SK-N-SH (cell line): ENCODE results near the gene SLC49A3. TPM values are rescaled to one million over a fixed set of nuclear protein-coding genes. Genes with fewer than 3 reads are reported as not detected.

ENCODE experiments used
- CTCF ChIA-PET: fragments of 300-600, 350-600 bp; formaldehyde crosslinking; extraction: SDS; loops from one replicate; lab custom pipeline; 2021; lab: Yijun Ruan, JAX
- POLR2A ChIA-PET: fragments of 350-600 bp; sonication (Branson Sonifier 250); formaldehyde crosslinking; extraction: SDS; loops from one replicate; lab custom pipeline; 2020; ENCODE audit warnings: antibody characterized with exemption, inconsistent platforms; lab: Yijun Ruan, JAX
- DNase-seq: peaks from one replicate; pipeline ENCODE4 v3.0.0; 2012
- H2AFZ ChIP-seq: fragments of 200-600 bp; sonication (generic); 2 replicates; pipeline ENCODE4 v1.8.1; 2016; ENCODE audit warnings: antibody characterized with exemption, mild to moderate bottlenecking, low read depth
- H3F3A ChIP-seq: fragments of 200-600 bp; sonication (generic); replicated peaks from 2 replicates; pipeline ENCODE3; 2016; ENCODE audit warnings: antibody characterized with exemption, mild to moderate bottlenecking; ENCODE audit not compliant: insufficient read depth
- H3K27ac ChIP-seq, 2 experiments: fragments of 200-500 bp in 1 of 2; fragments of 200-600 bp in 1 of 2; sonication (Bioruptor generic) in 1 of 2; sonication (generic), shearing (Covaris generic) in 1 of 2; 2 replicates each; pipeline versions ENCODE4 v1.5.1 to v1.6.1; 2014 to 2016; ENCODE audit warnings: low read depth in 2 of 2, inconsistent platforms in 1 of 2, low read length in 1 of 2, mild to moderate bottlenecking in 1 of 2, mixed read lengths in 1 of 2
- H3K27me3 ChIP-seq: fragments of 200-600 bp; sonication (generic), shearing (Covaris generic); 2 replicates; pipeline ENCODE4 v1.6.1; 2016; ENCODE audit warnings: mixed run types; ENCODE audit not compliant: insufficient read depth
- H3K36me3 ChIP-seq, 2 experiments: fragments of 200-500 bp in 1 of 2; fragments of 200-600 bp in 1 of 2; sonication (Bioruptor generic) in 1 of 2; sonication (generic) in 1 of 2; replicated peaks in 1 of 2; 2 replicates each; pipeline versions ENCODE3 to v1.5.1; 2014 to 2016; ENCODE audit warnings: low read length in 1 of 2, mild to moderate bottlenecking in 1 of 2; ENCODE audit not compliant: insufficient read depth in 2 of 2, control insufficient read depth in 1 of 2
- H3K4me1 ChIP-seq, 2 experiments: fragments of 200-500 bp in 1 of 2; fragments of 200-600 bp in 1 of 2; sonication (Bioruptor generic) in 1 of 2; sonication (generic), shearing (Covaris generic) in 1 of 2; 2 replicates each; pipeline versions ENCODE4 v1.5.1 to v1.6.1; 2014 to 2016; ENCODE audit warnings: low read depth in 1 of 2, low read length in 1 of 2, mixed run types in 1 of 2; ENCODE audit not compliant: insufficient read depth in 2 of 2, control insufficient read depth in 1 of 2
- H3K4me2 ChIP-seq: fragments of 200-600 bp; sonication (generic), shearing (Covaris generic); 2 replicates; pipeline ENCODE4 v1.6.1; 2017; ENCODE audit warnings: mixed run types
- H3K4me3 ChIP-seq, 2 experiments: fragments of 200-500 bp in 1 of 2; fragments of 200-600 bp in 1 of 2; sonication (Bioruptor generic) in 1 of 2; sonication (generic), shearing (Covaris generic) in 1 of 2; 2 replicates each; pipeline versions ENCODE4 v1.5.1 to v1.8.1; 2014 to 2016; ENCODE audit warnings: low read depth in 2 of 2, inconsistent platforms in 1 of 2, low read length in 1 of 2, mild to moderate bottlenecking in 1 of 2, mixed read lengths in 1 of 2, moderate library complexity in 1 of 2
- H3K79me2 ChIP-seq: fragments of 200-600 bp; sonication (generic); 2 replicates; pipeline ENCODE4 v1.8.1; 2017; ENCODE audit warnings: mild to moderate bottlenecking; ENCODE audit not compliant: insufficient read depth
- H3K9ac ChIP-seq: fragments of 200-600 bp; sonication (generic); 2 replicates; pipeline ENCODE4 v1.6.1; 2017; ENCODE audit warnings: mixed run types
- H3K9me2 ChIP-seq: fragments of 200-600 bp; sonication (generic); 2 replicates; pipeline ENCODE4 v1.6.1; 2017; ENCODE audit warnings: mixed run types
- H3K9me3 ChIP-seq: fragments of 200-600 bp; sonication (generic); 2 replicates; pipeline ENCODE4 v1.6.1; 2017; ENCODE audit warnings: mixed run types, mild to moderate bottlenecking, moderate library complexity
- H4K20me1 ChIP-seq: fragments of 200-600 bp; sonication (generic); 2 replicates; pipeline ENCODE4 v1.6.1; 2017; ENCODE audit warnings: mild to moderate bottlenecking, mixed run types; ENCODE audit not compliant: insufficient read depth
- ELF1 ChIP-seq: IDR thresholded peaks from 2 replicates; pipeline ENCODE4 v1.4.0; 2012
- EP300 ChIP-seq, 2 experiments: IDR thresholded peaks; 2 replicates each; pipeline versions ENCODE4 v1.4.0 to v1.6.1; 2012; ENCODE audit warnings: borderline replicate concordance in 1 of 2, low read depth in 1 of 2, low read length in 1 of 2
- EZH2phosphoT487 ChIP-seq: fragments of 200-600 bp; sonication (generic); IDR thresholded peaks from 2 replicates; pipeline ENCODE4 v1.6.1; 2017; ENCODE audit warnings: low read depth, mixed run types, mild to moderate bottlenecking, antibody characterized with exemption, moderate library complexity, borderline replicate concordance
- FOSL2 ChIP-seq: IDR thresholded peaks from 2 replicates; pipeline ENCODE4 v1.4.0; 2012; ENCODE audit warnings: low read depth, mild to moderate bottlenecking, moderate library complexity, borderline replicate concordance
- FOXJ3 ChIP-seq: sonication (generic); formaldehyde crosslinking; IDR thresholded peaks from 2 replicates; pipeline ENCODE4 v1.5.1; 2020; ENCODE audit warnings: mild to moderate bottlenecking, missing genetic modification reagents
- MXI1 ChIP-seq: IDR thresholded peaks from 2 replicates; pipeline ENCODE4 v1.6.1; 2012; ENCODE audit warnings: mild to moderate bottlenecking, low read depth, low read length, improper control_type of control experiment
- NFIC ChIP-seq: IDR thresholded peaks from 2 replicates; pipeline ENCODE4 v1.4.0; 2012; ENCODE audit warnings: borderline replicate concordance
- NRF1 ChIP-seq: IDR thresholded peaks from 2 replicates; pipeline ENCODE4 v1.6.1; 2012; ENCODE audit warnings: low read depth, mild to moderate bottlenecking, low read length
- POLR2AphosphoS5 ChIP-seq: IDR thresholded peaks from 2 replicates; pipeline ENCODE4 v1.6.1; 2012; ENCODE audit warnings: low read depth, low read length
- RXRA ChIP-seq: IDR thresholded peaks from 2 replicates; pipeline ENCODE4 v1.4.0; 2012; ENCODE audit warnings: low read depth, mild to moderate bottlenecking, borderline replicate concordance
- TAF1 ChIP-seq: IDR thresholded peaks from 2 replicates; pipeline ENCODE4 v1.6.1; 2012; ENCODE audit warnings: low read depth, mild to moderate bottlenecking, low read length, moderate library complexity, borderline replicate concordance
- TCF12 ChIP-seq: IDR thresholded peaks from 2 replicates; pipeline ENCODE4 v1.4.0; 2012
- TEAD4 ChIP-seq: IDR thresholded peaks from 2 replicates; pipeline ENCODE4 v1.4.0; 2012; ENCODE audit warnings: mild to moderate bottlenecking, borderline replicate concordance; ENCODE audit not compliant: insufficient read depth
- YY1 ChIP-seq: IDR thresholded peaks from 2 replicates; pipeline ENCODE4 v1.4.0; 2012; ENCODE audit warnings: low read depth, mild to moderate bottlenecking
- ZBTB33 ChIP-seq: IDR thresholded peaks from 2 replicates; pipeline ENCODE4 v1.4.0; 2012; ENCODE audit warnings: low read depth, borderline replicate concordance
- WGBS: methylation state at CpG from one replicate; pipeline ENCODE4 v1.1.6; 2017; ENCODE audit warnings: low lambda C conversion rate; 5-methylcytosine and 5-hydroxymethylcytosine counted together
- polyA plus RNA-seq, 3 experiments: library from polyadenylated mRNA; depleted of rRNA; stranded (reverse); fragments of >200 nt; gene quantifications; 2 replicates each; pipeline ENCODE4 v1.2.3, GENCODE V29; 2012
- TF ChIP-seq, protein P1 (sequence below): IDR thresholded peaks from 2 replicates; pipeline ENCODE4 v1.6.1; 2012; ENCODE audit warnings: mild to moderate bottlenecking, low read depth, low read length, moderate library complexity
- TF ChIP-seq, protein P2 (sequence below): fragments of 150-350 bp; IDR thresholded peaks from 2 replicates; pipeline ENCODE4 v1.6.1; 2017; ENCODE audit warnings: antibody characterized with exemption, low read length, low read depth, borderline replicate concordance
- TF ChIP-seq, protein P3 (sequence below): IDR thresholded peaks from 2 replicates; pipeline ENCODE4 v1.4.0; 2012; ENCODE audit warnings: low read depth, borderline replicate concordance

The SLC49A3 gene
- polyA plus RNA-seq, 1 of the 3 experiments (the other 2 are of a cell fraction) = 0.05 TPM

DNA sequence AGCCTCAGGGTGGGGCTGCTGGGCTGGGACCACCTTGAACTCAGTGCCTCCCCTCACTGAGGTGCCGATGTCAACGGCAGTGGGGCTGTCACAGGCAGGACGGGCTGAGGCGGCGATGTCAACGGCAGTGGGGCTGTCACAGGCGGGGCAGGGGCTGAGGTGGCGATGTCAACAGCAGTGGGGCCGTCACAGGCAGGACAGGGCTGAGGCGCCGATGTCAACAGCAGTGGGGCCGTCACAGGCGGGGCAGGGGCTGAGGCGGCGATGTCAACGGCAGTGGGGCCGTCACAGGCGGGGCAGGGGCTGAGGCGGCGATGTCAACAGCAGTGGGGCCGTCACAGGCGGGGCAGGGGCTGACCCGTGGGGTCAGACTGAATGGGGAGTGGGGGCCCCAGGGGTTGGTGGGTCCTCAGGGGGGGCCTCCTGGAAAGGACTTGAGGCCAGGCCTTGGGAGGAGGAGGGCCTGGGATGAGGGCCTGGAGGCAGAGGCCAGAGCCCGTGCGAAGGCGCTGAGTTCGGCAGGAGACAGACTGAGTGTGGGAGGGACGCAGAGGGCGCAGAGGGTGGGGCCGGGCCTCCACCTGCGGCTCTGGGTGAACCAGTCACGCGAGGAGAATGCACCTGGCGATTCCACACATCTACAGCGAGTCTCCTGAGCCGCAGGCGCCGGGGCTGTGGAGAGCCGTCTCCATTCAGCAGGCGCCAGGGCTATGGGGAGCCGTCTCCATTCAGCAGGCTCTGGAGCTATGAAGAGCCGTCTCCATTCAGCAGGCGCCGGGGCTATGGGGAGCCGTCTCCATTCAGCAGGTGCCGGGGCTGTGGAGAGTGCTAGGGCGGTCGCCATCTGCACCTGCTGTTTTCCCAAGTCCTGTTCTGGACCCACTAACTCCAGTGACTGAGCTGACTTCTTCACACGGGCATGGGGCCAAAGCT lies 37.7 kb downstream of the SLC49A3 start:
- WGBS = 24% methylated on average over 38 of the region's 49 CpGs
- no peak overlapping the region for H3K9ac ChIP-seq
- ChIA-PET CTCF (interaction anchor here (0.9 to 1.6 kb wide), 2 partner anchors 13 to 32 kb away, joined by 3 to 5 read pairs; no protein-coding TSS in a partner anchor), POLR2A (no interaction called here)
- H3K4me2 ChIP-seq = no peak overlapping the region
- peaks cover 0 to 2% of the 10 kb centered on the region in 2 experiments; a peak in 1 of 4 replicates for H3K4me1 ChIP-seq
- H3F3A ChIP-seq = no peaks in the 10 kb centered on the region
- DNase-seq = no peak
- no peaks in the 10 kb centered on the region for H3K9me2 ChIP-seq
- H2AFZ ChIP-seq = no peak overlapping the region
- H3K27me3 ChIP-seq = peaks cover 13% of the 10 kb centered on the region; the same call in 1 of the 2 replicates
- H3K4me3 ChIP-seq = no peak overlapping the region; a peak in 1 of 4 replicates
- H3K36me3 ChIP-seq = no peaks in the 10 kb centered on the region
- H3K9me3 ChIP-seq = no peaks in the 10 kb centered on the region
- H3K79me2 ChIP-seq = no peaks in the 10 kb centered on the region
- no peaks in the 10 kb centered on the region for H4K20me1 ChIP-seq
- TF ChIP-seq FOSL2 (no peak), MXI1 (no peak), EZH2phosphoT487 (no peak)
- TF ChIP-seq, protein P1, sequence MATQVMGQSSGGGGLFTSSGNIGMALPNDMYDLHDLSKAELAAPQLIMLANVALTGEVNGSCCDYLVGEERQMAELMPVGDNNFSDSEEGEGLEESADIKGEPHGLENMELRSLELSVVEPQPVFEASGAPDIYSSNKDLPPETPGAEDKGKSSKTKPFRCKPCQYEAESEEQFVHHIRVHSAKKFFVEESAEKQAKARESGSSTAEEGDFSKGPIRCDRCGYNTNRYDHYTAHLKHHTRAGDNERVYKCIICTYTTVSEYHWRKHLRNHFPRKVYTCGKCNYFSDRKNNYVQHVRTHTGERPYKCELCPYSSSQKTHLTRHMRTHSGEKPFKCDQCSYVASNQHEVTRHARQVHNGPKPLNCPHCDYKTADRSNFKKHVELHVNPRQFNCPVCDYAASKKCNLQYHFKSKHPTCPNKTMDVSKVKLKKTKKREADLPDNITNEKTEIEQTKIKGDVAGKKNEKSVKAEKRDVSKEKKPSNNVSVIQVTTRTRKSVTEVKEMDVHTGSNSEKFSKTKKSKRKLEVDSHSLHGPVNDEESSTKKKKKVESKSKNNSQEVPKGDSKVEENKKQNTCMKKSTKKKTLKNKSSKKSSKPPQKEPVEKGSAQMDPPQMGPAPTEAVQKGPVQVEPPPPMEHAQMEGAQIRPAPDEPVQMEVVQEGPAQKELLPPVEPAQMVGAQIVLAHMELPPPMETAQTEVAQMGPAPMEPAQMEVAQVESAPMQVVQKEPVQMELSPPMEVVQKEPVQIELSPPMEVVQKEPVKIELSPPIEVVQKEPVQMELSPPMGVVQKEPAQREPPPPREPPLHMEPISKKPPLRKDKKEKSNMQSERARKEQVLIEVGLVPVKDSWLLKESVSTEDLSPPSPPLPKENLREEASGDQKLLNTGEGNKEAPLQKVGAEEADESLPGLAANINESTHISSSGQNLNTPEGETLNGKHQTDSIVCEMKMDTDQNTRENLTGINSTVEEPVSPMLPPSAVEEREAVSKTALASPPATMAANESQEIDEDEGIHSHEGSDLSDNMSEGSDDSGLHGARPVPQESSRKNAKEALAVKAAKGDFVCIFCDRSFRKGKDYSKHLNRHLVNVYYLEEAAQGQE = no peak
- no peak overlapping the region for H3K27ac ChIP-seq

DNA sequence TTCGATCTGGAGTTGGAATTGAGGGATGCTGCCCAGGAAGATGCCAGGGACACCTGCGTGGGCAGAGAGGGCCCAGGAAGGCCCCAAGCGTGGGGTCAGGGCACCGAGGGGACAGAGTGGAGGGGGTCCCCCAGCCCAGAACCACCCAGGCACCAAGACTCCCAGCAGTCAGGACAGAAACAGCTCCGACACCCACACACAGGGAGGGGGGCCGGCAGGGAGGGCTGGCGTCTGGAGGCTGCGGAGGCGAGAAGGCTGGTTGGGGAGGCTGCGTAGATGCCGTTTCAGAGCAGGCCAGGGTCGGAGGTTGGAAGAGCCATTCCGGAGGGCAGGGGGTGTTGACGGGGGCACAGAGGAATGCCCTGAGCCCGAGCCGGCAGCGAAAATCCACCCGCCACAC lies 38.5 kb downstream of the SLC49A3 start:
- Histone ChIP-seq H3K27me3 (peaks cover 13% of the 10 kb centered on the region; the same call in 1 of the 2 replicates), H3K79me2 (no peaks in the 10 kb centered on the region), H3K36me3 (no peaks in the 10 kb centered on the region), H4K20me1 (no peaks in the 10 kb centered on the region), H3K4me1 (peaks cover 0 to 2% of the 10 kb centered on the region in 2 experiments; a peak in 1 of 4 replicates), H3K9ac (no peak overlapping the region), H3K27ac (no peak overlapping the region), H3K9me3 (no peaks in the 10 kb centered on the region), H3K4me2 (no peak overlapping the region), H2AFZ (no peak overlapping the region), H3K4me3 (no peak overlapping the region), H3K9me2 (no peaks in the 10 kb centered on the region), H3F3A (no peaks in the 10 kb centered on the region)
- POLR2A ChIA-PET = no interaction called here
- CTCF ChIA-PET = no interaction called here
- 48% methylated on average over 10 of the region's 18 CpGs for WGBS
- no peak for DNase-seq
- TF ChIP-seq POLR2AphosphoS5 = no peak
- no peak for TF ChIP-seq ZBTB33
- TF ChIP-seq FOSL2 = no peak
- TF ChIP-seq EP300 (IDR thresholded peaks at IDR 0.05; ENCODE audit: borderline replicate concordance in 1 of 2, low read depth in 1 of 2, low read length in 1 of 2) = no peak
- TF ChIP-seq FOXJ3 (CRISPR knock-in tag) = no peak
- TF ChIP-seq, protein P2, sequence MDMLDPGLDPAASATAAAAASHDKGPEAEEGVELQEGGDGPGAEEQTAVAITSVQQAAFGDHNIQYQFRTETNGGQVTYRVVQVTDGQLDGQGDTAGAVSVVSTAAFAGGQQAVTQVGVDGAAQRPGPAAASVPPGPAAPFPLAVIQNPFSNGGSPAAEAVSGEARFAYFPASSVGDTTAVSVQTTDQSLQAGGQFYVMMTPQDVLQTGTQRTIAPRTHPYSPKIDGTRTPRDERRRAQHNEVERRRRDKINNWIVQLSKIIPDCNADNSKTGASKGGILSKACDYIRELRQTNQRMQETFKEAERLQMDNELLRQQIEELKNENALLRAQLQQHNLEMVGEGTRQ = no peak
- TF ChIP-seq NFIC = no peak
- TF ChIP-seq YY1 = no peak
- no peak for TF ChIP-seq RXRA
- no peak for TF ChIP-seq TEAD4
- TF ChIP-seq, protein P3, sequence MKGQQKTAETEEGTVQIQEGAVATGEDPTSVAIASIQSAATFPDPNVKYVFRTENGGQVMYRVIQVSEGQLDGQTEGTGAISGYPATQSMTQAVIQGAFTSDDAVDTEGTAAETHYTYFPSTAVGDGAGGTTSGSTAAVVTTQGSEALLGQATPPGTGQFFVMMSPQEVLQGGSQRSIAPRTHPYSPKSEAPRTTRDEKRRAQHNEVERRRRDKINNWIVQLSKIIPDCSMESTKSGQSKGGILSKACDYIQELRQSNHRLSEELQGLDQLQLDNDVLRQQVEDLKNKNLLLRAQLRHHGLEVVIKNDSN = no peak
- TF ChIP-seq TCF12 = no peak
- no peak for TF ChIP-seq ELF1
- no peak for TF ChIP-seq TAF1
- no peak for TF ChIP-seq EZH2phosphoT487
- TF ChIP-seq NRF1 = no peak
